ENCODE measurements around the gene FAM171A1.

Gene FAM171A1

GRCh38 chr10:15266117-15266516 lies 105.0 kb downstream of the FAM171A1 start:
- Histone ChIP-seq H4K20me1 (peaks cover 0 to 12% (median 0%) of the 10 kb centered on the region in 11 experiments; a peak in 1 of 22 replicates), H3K27ac (no peak overlapping the region), H3K9ac (no peak overlapping the region), H3K4me3 (no peak overlapping the region), H3K4me2 (peak overlapping the region in 2 of 11 experiments; percentile 16 to 37; a peak in 3 of 22 replicates), H3K9me3 (replicated peaks in 1 of 11) (peaks cover 0 to 20% (median 12%) of the 10 kb centered on the region in 11 experiments; a peak in 17 of 22 replicates), H3K36me3 (peaks cover 0 to 62% (median 48%) of the 10 kb centered on the region in 11 experiments; a peak in 16 of 22 replicates), H3K27me3 (no peaks in the 10 kb centered on the region), H3K4me1 (peaks cover 11 to 23% (median 18%) of the 10 kb centered on the region in 10 experiments)
- no peak for TF ChIP-seq Cebpa-rat (IDR thresholded peaks at IDR 0.05)

- no peak overlapping the region for H3K9ac ChIP-seq
- H3K4me3 ChIP-seq, result no peak overlapping the region
- TF ChIP-seq Cebpa-rat (IDR thresholded peaks at IDR 0.05), result no peak
- H4K20me1 ChIP-seq, result peaks cover 0 to 12% (median 0%) of the 10 kb centered on the region in 11 experiments; a peak in 1 of 22 replicates
- H3K36me3 ChIP-seq, result peaks cover 0 to 67% (median 50%) of the 10 kb centered on the region in 11 experiments; a peak in 16 of 22 replicates
- peaks cover 0 to 17% (median 12%) of the 10 kb centered on the region in 11 experiments; a peak in 17 of 22 replicates for H3K9me3 ChIP-seq (replicated peaks in 1 of 11)
- no peak overlapping the region for H3K4me2 ChIP-seq
- H3K27ac ChIP-seq, result no peak overlapping the region
- no peaks in the 10 kb centered on the region for H3K27me3 ChIP-seq
- H3K4me1 ChIP-seq, result peaks cover 11 to 23% (median 18%) of the 10 kb centered on the region in 10 experiments
Observed at GRCh38 chr10:15265558-15265957, 105.5 kb downstream of the FAM171A1 start.

GRCh38 chr10:15265056-15265455 lies 106.0 kb downstream of the FAM171A1 start:
- Histone ChIP-seq H3K9me3 (replicated peaks in 1 of 11) (peaks cover 0 to 12% (median 10%) of the 10 kb centered on the region in 11 experiments; a peak in 17 of 22 replicates), H3K27me3 (no peaks in the 10 kb centered on the region), H3K9ac (no peak overlapping the region), H4K20me1 (peaks cover 0 to 12% (median 0%) of the 10 kb centered on the region in 11 experiments; a peak in 1 of 22 replicates), H3K4me3 (no peak overlapping the region), H3K27ac (no peak overlapping the region), H3K36me3 (peaks cover 0 to 63% (median 46%) of the 10 kb centered on the region in 11 experiments; a peak in 16 of 22 replicates), H3K4me1 (peaks cover 11 to 23% (median 18%) of the 10 kb centered on the region in 10 experiments), H3K4me2 (no peak overlapping the region)
- TF ChIP-seq Cebpa-rat (IDR thresholded peaks at IDR 0.05), result no peak

GRCh38 chr10:15263657-15264323 lies 107.3 kb downstream of the FAM171A1 start:
- Histone ChIP-seq H3K4me3 (no peak overlapping the region), H3K9ac (no peak overlapping the region), H3K4me2 (no peak overlapping the region), H3K9me3 (replicated peaks in 1 of 11) (no peaks in the 10 kb centered on the region), H3K36me3 (peaks cover 0 to 55% (median 34%) of the 10 kb centered on the region in 11 experiments; a peak in 14 of 22 replicates), H3K4me1 (peaks cover 11 to 23% (median 18%) of the 10 kb centered on the region in 10 experiments), H3K27ac (no peak overlapping the region), H3K27me3 (no peaks in the 10 kb centered on the region), H4K20me1 (peaks cover 0 to 12% (median 0%) of the 10 kb centered on the region in 11 experiments; a peak in 1 of 22 replicates)
- no peak for TF ChIP-seq Cebpa-rat (IDR thresholded peaks at IDR 0.05)

- Histone ChIP-seq H3K4me3 (no peak overlapping the region), H3K4me1 (peaks cover 11 to 24% (median 18%) of the 10 kb centered on the region in 10 experiments), H3K9ac (peak overlapping the region in 1 of 11 experiments; percentile 17; a peak in 1 of 22 replicates), H4K20me1 (peaks cover 0 to 12% (median 0%) of the 10 kb centered on the region in 11 experiments; a peak in 1 of 22 replicates), H3K27me3 (no peaks in the 10 kb centered on the region), H3K4me2 (peak overlapping the region in 10 of 11 experiments; percentile 6 to 56 (median 34); a peak in 14 of 22 replicates), H3K9me3 (replicated peaks in 1 of 11) (no peaks in the 10 kb centered on the region), H3K27ac (no peak overlapping the region; a peak in 1 of 22 replicates), H3K36me3 (peaks cover 0 to 39% (median 21%) of the 10 kb centered on the region in 11 experiments; a peak in 11 of 22 replicates)
- TF ChIP-seq Cebpa-rat (IDR thresholded peaks at IDR 0.05), result no peak
Observed at GRCh38 chr10:15262036-15262713, 108.9 kb downstream of the FAM171A1 start.

- peaks cover 0 to 18% (median 3%) of the 10 kb centered on the region in 11 experiments; a peak in 7 of 22 replicates for H3K36me3 ChIP-seq
- H3K4me3 ChIP-seq, result no peak overlapping the region
- no peak overlapping the region for H3K4me2 ChIP-seq
- H3K27ac ChIP-seq, result no peak overlapping the region
- no peaks in the 10 kb centered on the region for H3K27me3 ChIP-seq
- H4K20me1 ChIP-seq, result peaks cover 0 to 12% (median 0%) of the 10 kb centered on the region in 11 experiments; a peak in 1 of 22 replicates
- H3K4me1 ChIP-seq, result peaks cover 19 to 46% (median 38%) of the 10 kb centered on the region in 10 experiments
- no peak overlapping the region for H3K9ac ChIP-seq
- H3K9me3 ChIP-seq (replicated peaks in 1 of 11), result no peaks in the 10 kb centered on the region
- TF ChIP-seq Cebpa-rat (IDR thresholded peaks at IDR 0.05), result no peak
Observed at GRCh38 chr10:15259136-15259535, 112.0 kb downstream of the FAM171A1 start.

- H3K9me3 ChIP-seq (replicated peaks in 1 of 11), result no peaks in the 10 kb centered on the region
- no peak overlapping the region for H3K4me2 ChIP-seq
- peaks cover 22 to 55% (median 46%) of the 10 kb centered on the region in 10 experiments for H3K4me1 ChIP-seq
- no peak overlapping the region for H3K9ac ChIP-seq
- H3K4me3 ChIP-seq, result no peak overlapping the region
- H3K27me3 ChIP-seq, result no peaks in the 10 kb centered on the region
- H3K27ac ChIP-seq, result no peak overlapping the region
- TF ChIP-seq Cebpa-rat (IDR thresholded peaks at IDR 0.05), result no peak
- peaks cover 0 to 12% (median 0%) of the 10 kb centered on the region in 11 experiments; a peak in 1 of 22 replicates for H4K20me1 ChIP-seq
- peaks cover 0 to 16% (median 0%) of the 10 kb centered on the region in 11 experiments; a peak in 7 of 22 replicates for H3K36me3 ChIP-seq
Observed at GRCh38 chr10:15258255-15258654, 112.8 kb downstream of the FAM171A1 start.

- Histone ChIP-seq H3K4me2 (peak overlapping the region in 7 of 11 experiments; percentile 24 to 97 (median 87); a peak in 13 of 22 replicates), H3K36me3 (peaks cover 0 to 32% (median 10%) of the 10 kb centered on the region in 11 experiments; a peak in 7 of 22 replicates), H3K9me3 (replicated peaks in 1 of 11) (no peaks in the 10 kb centered on the region), H4K20me1 (no peaks in the 10 kb centered on the region), H3K9ac (0 out of 22 replicates have a peak overlapping the region, but pooled peaks of 1 of the 11 experiments have one; percentile 8), H3K4me3 (no peak overlapping the region), H3K27me3 (no peaks in the 10 kb centered on the region), H3K4me1 (peaks cover 11 to 57% (median 48%) of the 10 kb centered on the region in 10 experiments), H3K27ac (no peak overlapping the region)
- TF ChIP-seq Cebpa-rat (IDR thresholded peaks at IDR 0.05), result no peak
Observed at GRCh38 chr10:15255961-15256360, 115.1 kb downstream of the FAM171A1 start.

Measured in BLaER1 treated with 17β-estradiol and CSF1 and Interleukin-3, amounts not matched to agents 10 nM and 100 nM (cell line).